H9 (cell line): ENCODE data around the gene APBA2. TPM values are rescaled to one million over a fixed set of nuclear protein-coding genes. Genes with fewer than 3 reads are reported as not detected.

Experiments
- DNase-seq: peaks from one replicate; pipeline ENCODE4 v3.0.0-alpha.2; 2017
- H2AFZ ChIP-seq: one replicate; pipeline ENCODE4 v1.6.1; 2013; ENCODE audit warnings: mild to moderate bottlenecking, low read length, control low read depth, moderate library complexity
- H2AK5ac ChIP-seq: 2 replicates; pipeline ENCODE4 v1.6.1; 2013; ENCODE audit warnings: low read length, control low read depth, mixed read lengths; ENCODE audit not compliant: insufficient read length
- H2BK120ac ChIP-seq: one replicate; pipeline ENCODE4 v1.6.1; 2013; ENCODE audit warnings: low read depth, mild to moderate bottlenecking, low read length, control low read depth, inconsistent platforms; ENCODE audit not compliant: poor library complexity, severe bottlenecking
- H2BK12ac ChIP-seq: 2 replicates; pipeline ENCODE4 v1.6.1; 2013; ENCODE audit warnings: low read length, control low read depth, mixed read lengths, low read depth; ENCODE audit not compliant: insufficient read length
- H2BK15ac ChIP-seq: 2 replicates; pipeline ENCODE4 v1.6.1; 2013; ENCODE audit warnings: low read depth, low read length, control low read depth
- H2BK20ac ChIP-seq: one replicate; pipeline ENCODE4 v1.6.1; 2013; ENCODE audit warnings: low read depth, mild to moderate bottlenecking, low read length, control low read depth, inconsistent platforms; ENCODE audit not compliant: poor library complexity, severe bottlenecking
- H2BK5ac ChIP-seq: 2 replicates; pipeline ENCODE4 v1.6.1; 2013; ENCODE audit warnings: low read length, control low read depth, mixed read lengths; ENCODE audit not compliant: insufficient read length
- H3K14ac ChIP-seq: 2 replicates; pipeline ENCODE4 v1.6.1; 2013; ENCODE audit warnings: low read length, control low read depth; ENCODE audit not compliant: insufficient read depth
- H3K18ac ChIP-seq: 2 replicates; pipeline ENCODE4 v1.6.1; 2013; ENCODE audit warnings: low read depth, mild to moderate bottlenecking, mixed read lengths, low read length, control low read depth; ENCODE audit not compliant: insufficient read length
- H3K23ac ChIP-seq: 2 replicates; pipeline ENCODE4 v1.6.1; 2013; ENCODE audit warnings: low read length, control low read depth, mixed read lengths, low read depth; ENCODE audit not compliant: insufficient read length
- H3K23me2 ChIP-seq: 2 replicates; pipeline ENCODE4 v1.6.1; 2013; ENCODE audit warnings: low read depth, mild to moderate bottlenecking, mixed read lengths, low read length, control low read depth; ENCODE audit not compliant: insufficient read length, poor library complexity, severe bottlenecking
- H3K27ac ChIP-seq: 2 replicates; pipeline ENCODE4 v1.5.1; 2013; ENCODE audit warnings: low read length, control low read depth, mixed read lengths, low read depth; ENCODE audit not compliant: insufficient read length
- H3K27me3 ChIP-seq: 2 replicates; pipeline ENCODE4 v1.6.1; 2013; ENCODE audit warnings: low read length, control low read depth, inconsistent platforms; ENCODE audit not compliant: insufficient read depth
- H3K4ac ChIP-seq: 2 replicates; pipeline ENCODE4 v1.6.1; 2013; ENCODE audit warnings: low read depth, mild to moderate bottlenecking, control low read depth, inconsistent platforms, low read length, moderate library complexity
- H3K4me1 ChIP-seq: 2 replicates; pipeline ENCODE4 v1.6.1; 2013; ENCODE audit warnings: low read length, control low read depth, inconsistent platforms; ENCODE audit not compliant: insufficient read depth
- H3K4me2 ChIP-seq: 2 replicates; pipeline ENCODE4 v1.6.1; 2013; ENCODE audit warnings: low read length, control low read depth, mixed read lengths; ENCODE audit not compliant: insufficient read length, insufficient read depth
- H3K56ac ChIP-seq: 2 replicates; pipeline ENCODE4 v1.6.1; 2013; ENCODE audit warnings: low read depth, mild to moderate bottlenecking, mixed read lengths, low read length, control low read depth; ENCODE audit not compliant: insufficient read length
- H3K79me1 ChIP-seq: 2 replicates; pipeline ENCODE4 v1.6.1; 2013; ENCODE audit warnings: low read depth, mild to moderate bottlenecking, moderate library complexity, low read length, control low read depth, inconsistent platforms; ENCODE audit not compliant: insufficient read depth, poor library complexity, severe bottlenecking
- H3K79me2 ChIP-seq: 2 replicates; pipeline ENCODE4 v1.6.1; 2013; ENCODE audit warnings: low read length, control low read depth, inconsistent platforms; ENCODE audit not compliant: insufficient read depth
- H3K9ac ChIP-seq: 2 replicates; pipeline ENCODE4 v1.6.1; 2013; ENCODE audit warnings: low read length, control low read depth, mixed read lengths; ENCODE audit not compliant: insufficient read length; ENCODE audit errors: extremely low read depth
- H3K9me3 ChIP-seq: one replicate; pipeline ENCODE4 v1.6.1; 2013; ENCODE audit warnings: low read depth, low read length, inconsistent platforms; ENCODE audit not compliant: control insufficient read depth
- H3T11ph ChIP-seq: one replicate; pipeline ENCODE4 v1.6.1; 2013; ENCODE audit warnings: mild to moderate bottlenecking, low read length, control low read depth, inconsistent platforms
- H4K20me1 ChIP-seq: one replicate; pipeline ENCODE4 v1.6.1; 2013; ENCODE audit not compliant: control insufficient read depth, insufficient read length, insufficient read depth
- H4K5ac ChIP-seq: 2 replicates; pipeline ENCODE4 v1.6.1; 2013; ENCODE audit warnings: low read depth, mild to moderate bottlenecking, mixed read lengths, low read length, control low read depth; ENCODE audit not compliant: insufficient read length
- H4K8ac ChIP-seq: replicated peaks from 2 replicates; pipeline ENCODE4 v1.6.1; 2013; ENCODE audit warnings: low read length, control low read depth, mixed read lengths, low read depth; ENCODE audit not compliant: insufficient read length
- H4K91ac ChIP-seq: 2 replicates; pipeline ENCODE4 v1.6.1; 2013; ENCODE audit warnings: low read depth, mild to moderate bottlenecking, moderate library complexity, mixed read lengths, low read length, control low read depth; ENCODE audit not compliant: insufficient read length
- H3K27ac Mint-ChIP-seq, 3 experiments: 2 replicates in 2 of 3; 3 replicates in 1 of 3; pipeline ENCODE4 v1.8.0; 2020 to 2021; ENCODE audit warnings: mixed read lengths in 3 of 3, mild to moderate bottlenecking in 1 of 3, moderate library complexity in 1 of 3
- H3K27me3 Mint-ChIP-seq: 2 replicates; pipeline ENCODE4 v1.8.0; 2021; ENCODE audit warnings: low read depth, mild to moderate bottlenecking, moderate library complexity, mixed read lengths
- H3K36me3 Mint-ChIP-seq, 3 experiments: 2 replicates in 2 of 3; 3 replicates in 1 of 3; pipeline ENCODE4 v1.8.0; 2020 to 2021; ENCODE audit warnings: low read depth in 3 of 3, mixed read lengths in 3 of 3; ENCODE audit not compliant: insufficient read depth in 1 of 3
- H3K4me1 Mint-ChIP-seq, 2 experiments: 2 replicates each; pipeline ENCODE4 v1.8.0; 2020; ENCODE audit warnings: mixed read lengths in 2 of 2
- H3K4me3 Mint-ChIP-seq, 2 experiments: 2 replicates in 1 of 2; 3 replicates in 1 of 2; pipeline ENCODE4 v1.8.0; 2020 to 2021; ENCODE audit warnings: mild to moderate bottlenecking in 2 of 2, mixed read lengths in 2 of 2, moderate library complexity in 1 of 2
- H3K9me3 Mint-ChIP-seq, 2 experiments: 2 replicates in 1 of 2; 3 replicates in 1 of 2; pipeline ENCODE4 v1.8.0; 2020; ENCODE audit warnings: mild to moderate bottlenecking in 2 of 2, mixed read lengths in 2 of 2, moderate library complexity in 1 of 2
- WGBS: extraction: QIAGEN DNeasy Blood & Tissue Kit; methylation state at CpG from one replicate; pipeline ENCODE4 v1.1.7; 2013; ENCODE audit warnings: missing lambda C conversion rate, low lambda C conversion rate, mixed read lengths; ENCODE audit not compliant: insufficient read length; ENCODE audit errors: extremely low coverage; 5-methylcytosine and 5-hydroxymethylcytosine counted together
- total RNA-seq: library from RNA; stranded (reverse); gene quantifications from 2 replicates; pipeline ENCODE4 v1.2.1, GENCODE V29; 2021
- TF ChIP-seq, protein P1 (sequence below): fragments of 200-600 bp; sonication (generic); conservative IDR thresholded peaks from 3 replicates; pipeline ENCODE4 v1.8.0; 2021; ENCODE audit warnings: antibody characterized with exemption, mild to moderate bottlenecking

Gene APBA2
- total RNA-seq, 1 experiment from 2014 or later, result 14.3 TPM

GRCh38 chr15:29107291-29107890 lies 221.6 kb downstream of the APBA2 start:
- DNase-seq, result no peak
- Histone ChIP-seq H2BK12ac (no peak overlapping the region), H3K9ac (no peak overlapping the region), H4K8ac (no peak overlapping the region), H4K91ac (no peak overlapping the region), H3K23ac (no peak overlapping the region), H2BK5ac (no peak overlapping the region), H3K18ac (no peak overlapping the region), H3K4me2 (no peak overlapping the region), H2AFZ (no peak overlapping the region), H3T11ph (no peak overlapping the region), H3K56ac (no peak overlapping the region), H3K23me2 (no peaks in the 10 kb centered on the region), H3K4me1 (no peaks in the 10 kb centered on the region), H3K79me2 (no peaks in the 10 kb centered on the region), H3K27me3 (no peaks in the 10 kb centered on the region), H3K4ac (no peak overlapping the region), H3K14ac (no peak overlapping the region; the same call in 1 of the 2 replicates), H3K9me3 (no peaks in the 10 kb centered on the region), H2BK120ac (no peak overlapping the region), H4K5ac (no peak overlapping the region), H2BK15ac (no peak overlapping the region), H3K27ac (no peak overlapping the region), H4K20me1 (no peaks in the 10 kb centered on the region), H2AK5ac (no peak overlapping the region), H2BK20ac (no peak overlapping the region), H3K79me1 (no peaks in the 10 kb centered on the region)
- Mint-ChIP-seq H3K9me3 (no peaks in the 10 kb centered on the region; a peak in 1 of 5 replicates), H3K36me3 (peaks cover 0 to 4% (median 0%) of the 10 kb centered on the region in 3 experiments; a peak in 2 of 7 replicates), H3K4me1 (peaks cover 9 to 18% of the 10 kb centered on the region in 2 experiments), H3K4me3 (no peak overlapping the region), H3K27me3 (peaks cover 2% of the 10 kb centered on the region; the same call in 1 of the 2 replicates), H3K27ac (no peak overlapping the region)
- TF ChIP-seq, protein P1, sequence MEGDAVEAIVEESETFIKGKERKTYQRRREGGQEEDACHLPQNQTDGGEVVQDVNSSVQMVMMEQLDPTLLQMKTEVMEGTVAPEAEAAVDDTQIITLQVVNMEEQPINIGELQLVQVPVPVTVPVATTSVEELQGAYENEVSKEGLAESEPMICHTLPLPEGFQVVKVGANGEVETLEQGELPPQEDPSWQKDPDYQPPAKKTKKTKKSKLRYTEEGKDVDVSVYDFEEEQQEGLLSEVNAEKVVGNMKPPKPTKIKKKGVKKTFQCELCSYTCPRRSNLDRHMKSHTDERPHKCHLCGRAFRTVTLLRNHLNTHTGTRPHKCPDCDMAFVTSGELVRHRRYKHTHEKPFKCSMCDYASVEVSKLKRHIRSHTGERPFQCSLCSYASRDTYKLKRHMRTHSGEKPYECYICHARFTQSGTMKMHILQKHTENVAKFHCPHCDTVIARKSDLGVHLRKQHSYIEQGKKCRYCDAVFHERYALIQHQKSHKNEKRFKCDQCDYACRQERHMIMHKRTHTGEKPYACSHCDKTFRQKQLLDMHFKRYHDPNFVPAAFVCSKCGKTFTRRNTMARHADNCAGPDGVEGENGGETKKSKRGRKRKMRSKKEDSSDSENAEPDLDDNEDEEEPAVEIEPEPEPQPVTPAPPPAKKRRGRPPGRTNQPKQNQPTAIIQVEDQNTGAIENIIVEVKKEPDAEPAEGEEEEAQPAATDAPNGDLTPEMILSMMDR, result no peak
- WGBS, result no CpG with 5 or more reads among the region's 19 CpGs
